CD4-positive, alpha-beta T cell treated with Interleukin-4 for 4 hours (primary cell): ENCODE measurements around the gene DPYD.

Experiments
- DNase-seq: peaks from one replicate; pipeline ENCODE4 v3.0.0-alpha.2; 2020

The DPYD gene

GRCh38 chr1:97123717-97124431 is 797.0 kb downstream of the DPYD start:
- DNase-seq = no peak

GRCh38 chr1:97120806-97121205 is 800.0 kb downstream of the DPYD start:
- DNase-seq = no peak

- no peak for DNase-seq
These were observed 801.3 kb downstream of the DPYD start for GRCh38 chr1:97119260-97120158.

- DNase-seq = no peak
These were observed 806.0 kb downstream of the DPYD start for GRCh38 chr1:97114842-97115241.

- no peak for DNase-seq
These were observed 808.4 kb downstream of the DPYD start for GRCh38 chr1:97112442-97112841.

GRCh38 chr1:97108179-97108578 is 812.7 kb downstream of the DPYD start:
- no peak for DNase-seq

- no peak for DNase-seq
These were observed 815.3 kb downstream of the DPYD start for GRCh38 chr1:97105531-97105930.

GRCh38 chr1:97101509-97101908 is 819.3 kb downstream of the DPYD start:
- no peak for DNase-seq

- no peak for DNase-seq
These were observed 823.4 kb downstream of the DPYD start for GRCh38 chr1:97097404-97097925.

GRCh38 chr1:97095764-97096163 is 825.1 kb downstream of the DPYD start:
- DNase-seq = no peak

GRCh38 chr1:97094247-97094972 is 826.4 kb downstream of the DPYD start:
- DNase-seq = no peak

GRCh38 chr1:97093741-97094140 is 827.1 kb downstream of the DPYD start:
- DNase-seq = no peak

- DNase-seq = no peak
These were observed 828.0 kb downstream of the DPYD start for GRCh38 chr1:97092824-97093223.

GRCh38 chr1:97091679-97092078 is 829.2 kb downstream of the DPYD start:
- no peak for DNase-seq

GRCh38 chr1:97091263-97091662 is 829.6 kb downstream of the DPYD start:
- DNase-seq = no peak

- DNase-seq = no peak
These were observed 830.1 kb downstream of the DPYD start for GRCh38 chr1:97090725-97091124.

GRCh38 chr1:97089173-97089572 is 831.7 kb downstream of the DPYD start:
- DNase-seq = no peak

GRCh38 chr1:97088391-97088790 is 832.4 kb downstream of the DPYD start:
- no peak for DNase-seq

- DNase-seq = no peak
These were observed 836.3 kb downstream of the DPYD start for GRCh38 chr1:97084546-97084945.

GRCh38 chr1:97082160-97082848 is 838.5 kb downstream of the DPYD start:
- DNase-seq = no peak

- no peak for DNase-seq
These were observed 842.0 kb downstream of the DPYD start for GRCh38 chr1:97078872-97079271.

- no peak for DNase-seq
These were observed 843.6 kb downstream of the DPYD start for GRCh38 chr1:97077221-97077620.

- no peak for DNase-seq
These were observed 846.1 kb downstream of the DPYD start for GRCh38 chr1:97074771-97075170.
